Myocyte (in vitro differentiated cells): ENCODE measurements around the gene PLAC1. TPM values are rescaled to one million over a fixed set of nuclear protein-coding genes. Genes with fewer than 3 reads are reported as not detected.

ENCODE experiments used
- DNase-seq: peaks from one replicate; pipeline ENCODE4 v3.0.0-alpha.2; 2012; ENCODE audit warnings: low read depth
- polyA plus RNA-seq: library from polyadenylated mRNA; unstranded; fragments of >200 nt; gene quantifications from one replicate; pipeline ENCODE4 v1.2.1, GENCODE V29; 2012; ENCODE audit warnings: missing spikeins
- total RNA-seq: library from RNA; depleted of rRNA; stranded (reverse); fragments of >200 nt; gene quantifications from 2 replicates; pipeline ENCODE4 v1.2.3, GENCODE V29; 2014

PLAC1 gene, protein sequence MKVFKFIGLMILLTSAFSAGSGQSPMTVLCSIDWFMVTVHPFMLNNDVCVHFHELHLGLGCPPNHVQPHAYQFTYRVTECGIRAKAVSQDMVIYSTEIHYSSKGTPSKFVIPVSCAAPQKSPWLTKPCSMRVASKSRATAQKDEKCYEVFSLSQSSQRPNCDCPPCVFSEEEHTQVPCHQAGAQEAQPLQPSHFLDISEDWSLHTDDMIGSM
- total RNA-seq: 0.31 and 0.48 TPM in 2 replicates
- polyA plus RNA-seq: 0.33 TPM

DNA sequence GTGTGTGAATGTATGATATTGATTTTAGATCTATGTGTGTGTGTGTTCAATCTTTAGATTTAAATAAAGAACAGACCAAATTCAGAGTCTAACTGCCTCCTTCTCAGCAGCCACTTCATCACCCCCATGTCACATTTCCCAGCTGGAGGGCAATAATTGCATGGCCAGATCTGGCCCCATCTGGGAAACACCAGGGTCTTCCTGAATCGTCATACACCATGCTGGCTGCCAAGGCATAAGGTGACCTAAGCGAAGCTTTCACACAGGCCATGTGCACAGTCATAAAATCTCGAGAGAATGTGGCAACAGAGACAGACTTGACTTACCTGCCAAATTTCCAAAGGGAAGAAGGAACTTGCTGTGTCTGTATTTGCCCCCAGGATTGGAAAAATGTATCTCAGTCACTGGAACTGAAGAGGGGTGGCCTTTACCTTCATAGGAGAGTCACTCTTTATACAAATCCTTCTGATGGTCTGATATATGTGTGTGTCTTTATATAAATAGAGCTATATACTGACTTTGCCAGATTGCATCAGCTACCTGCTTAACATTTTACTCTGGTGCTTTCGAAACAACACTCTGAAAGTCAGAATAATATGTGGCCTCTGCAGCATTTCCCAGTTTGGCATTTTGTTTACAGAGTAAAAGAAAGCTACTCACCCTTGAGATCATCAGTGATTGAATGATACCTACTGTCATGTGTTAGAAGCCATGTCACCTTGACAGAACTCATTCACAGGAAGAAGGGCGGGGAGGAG is at the start of gene PLAC1:
Gene PLAC1 (minus strand): TSS at position 470 of the 758 bp plus-strand sequence. CDS start 91,789 bp downstream, outside the sequence.
- no peak for DNase-seq

DNA sequence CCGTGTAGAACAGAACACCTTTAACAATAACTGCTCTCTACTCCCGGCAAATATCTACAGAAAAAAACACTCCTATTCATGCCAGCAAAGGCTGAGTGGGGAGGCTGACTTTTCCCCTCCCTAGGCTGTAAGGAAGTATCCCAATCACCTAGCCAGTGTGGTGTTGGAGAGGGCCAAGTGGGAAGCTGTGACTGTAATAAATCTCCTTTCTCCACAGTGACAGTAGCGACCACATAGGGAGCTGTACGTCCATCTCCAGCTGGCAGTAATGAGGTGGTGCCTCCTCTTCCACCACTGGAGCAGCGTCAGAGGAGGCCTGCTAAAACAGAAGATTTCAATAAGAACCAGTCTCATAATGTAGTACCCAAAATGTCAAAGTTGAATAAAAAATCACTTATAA is 47.9 kb upstream of the PLAC1 start:
- DNase-seq: no peak

DNA sequence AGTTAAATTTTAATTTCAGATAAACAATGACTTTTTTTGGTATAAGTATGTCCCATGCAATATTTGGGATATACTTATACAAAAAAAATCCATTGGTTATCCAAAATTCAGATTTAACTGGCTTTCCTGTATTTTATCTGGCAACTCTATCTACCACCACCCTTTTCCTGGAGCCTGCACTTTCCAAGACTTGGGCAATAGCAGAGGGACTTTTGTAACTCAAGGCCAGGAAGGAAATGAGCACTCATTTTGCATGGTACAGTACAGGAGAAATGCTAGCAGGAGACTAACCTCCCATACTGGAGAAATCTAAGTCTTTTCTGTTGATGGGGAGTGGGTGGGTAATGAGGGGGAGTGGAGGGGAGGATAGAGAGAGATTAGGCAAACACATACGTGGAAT is 37.7 kb upstream of the PLAC1 start:
- no peak for DNase-seq

DNA sequence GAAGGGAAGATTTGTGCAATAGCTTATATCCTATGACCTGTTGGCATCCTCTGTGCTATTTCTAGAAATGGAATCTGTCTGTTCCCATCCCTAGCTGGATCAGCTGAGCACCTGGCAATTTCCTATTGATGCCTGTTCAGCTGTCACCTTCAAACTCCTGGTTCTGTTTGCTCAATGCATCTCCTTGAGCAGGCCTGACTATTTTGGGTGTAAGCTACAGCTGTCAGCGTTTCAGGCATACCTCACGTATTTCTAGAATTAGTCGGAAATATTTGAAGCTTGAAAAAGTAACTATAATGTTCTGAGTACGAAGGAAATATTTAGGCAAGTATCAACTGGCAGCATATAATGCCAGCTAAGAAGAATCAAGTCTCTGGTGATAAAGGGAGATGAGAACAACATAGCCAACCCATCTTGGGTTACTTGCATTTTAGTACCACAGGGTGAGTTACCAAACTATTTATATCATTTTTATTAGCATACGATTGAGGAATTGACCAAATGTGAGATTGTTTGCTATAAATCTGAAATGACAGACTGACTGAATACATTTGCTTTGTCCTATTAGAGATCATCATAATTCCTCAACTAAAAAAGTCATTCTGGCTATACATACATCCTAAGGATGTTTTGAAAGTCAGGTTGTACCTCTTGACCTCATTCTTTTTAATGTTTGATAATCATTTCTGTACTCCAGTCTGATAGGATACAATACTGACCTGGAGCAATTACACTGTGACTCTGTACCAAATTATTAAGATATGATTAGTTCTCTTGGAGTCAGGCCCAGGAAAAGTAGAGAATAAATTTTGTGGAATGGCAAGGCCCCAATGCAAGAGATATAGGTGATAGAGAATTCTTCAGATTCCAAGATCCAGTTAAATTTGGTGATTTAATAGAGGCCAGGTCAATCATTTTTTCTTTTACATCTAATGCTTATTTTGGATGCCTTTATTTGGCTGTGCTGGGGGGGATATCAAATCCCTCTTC is 36.4 kb upstream of the PLAC1 start:
- DNase-seq: peak; percentile 87

DNA sequence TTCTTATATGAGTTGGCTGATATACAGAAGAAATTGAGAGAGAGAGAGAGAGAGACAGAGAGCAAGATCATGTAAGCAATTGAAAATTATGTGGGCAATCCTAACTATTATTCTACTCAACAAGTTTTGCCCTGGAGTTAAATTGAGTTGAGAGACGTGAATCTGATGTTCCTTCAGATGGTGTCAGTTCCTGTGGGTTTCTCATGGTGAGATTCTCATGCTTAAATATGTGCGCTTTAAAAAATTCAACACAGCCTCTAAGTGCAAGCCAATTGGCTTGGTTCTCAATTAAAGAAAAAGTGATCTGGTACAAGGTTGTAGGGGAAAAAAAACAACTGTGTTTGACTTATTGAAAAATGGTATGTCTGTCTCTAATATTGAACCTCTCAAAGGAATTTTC is 35.4 kb upstream of the PLAC1 start:
- DNase-seq: no peak

DNA sequence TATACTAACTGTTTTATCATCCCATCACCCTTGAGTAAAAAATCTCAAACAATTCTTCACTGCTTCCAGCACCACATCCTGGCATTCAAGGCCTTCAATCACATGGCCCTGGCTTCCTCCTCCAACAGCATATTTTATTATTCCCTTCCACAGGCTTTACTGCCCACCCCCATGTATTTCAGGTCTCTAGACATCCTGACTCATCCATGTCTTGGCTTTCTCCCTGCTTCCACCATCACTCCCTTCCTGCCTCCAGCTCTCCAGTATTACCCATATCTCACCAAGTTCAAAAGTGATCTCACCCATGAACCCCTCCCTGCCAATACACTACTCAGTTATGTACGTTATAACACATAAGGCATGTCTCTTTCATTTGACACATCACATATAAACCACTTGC is 34.7 kb upstream of the PLAC1 start:
- DNase-seq: no peak

DNA sequence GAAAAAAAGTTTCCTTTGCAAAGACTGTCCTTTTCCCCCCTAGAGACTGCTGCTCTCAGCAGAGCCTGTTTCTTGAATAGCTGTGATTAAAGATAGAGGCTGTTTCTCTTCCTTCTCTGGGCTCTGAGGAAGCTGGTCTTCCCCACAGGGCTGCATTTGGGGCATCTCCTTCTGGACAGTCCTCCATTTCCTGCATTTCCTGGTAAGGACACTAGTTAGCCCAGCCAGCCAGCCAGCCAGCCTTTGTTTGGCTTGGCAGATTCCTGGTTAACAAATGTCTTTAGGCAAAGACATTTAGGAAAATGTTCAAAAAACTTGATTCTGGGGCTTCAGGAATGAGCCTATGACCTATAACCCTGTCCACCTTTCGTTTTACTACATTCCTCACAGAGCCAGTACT is 34.0 kb upstream of the PLAC1 start:
- no peak for DNase-seq

DNA sequence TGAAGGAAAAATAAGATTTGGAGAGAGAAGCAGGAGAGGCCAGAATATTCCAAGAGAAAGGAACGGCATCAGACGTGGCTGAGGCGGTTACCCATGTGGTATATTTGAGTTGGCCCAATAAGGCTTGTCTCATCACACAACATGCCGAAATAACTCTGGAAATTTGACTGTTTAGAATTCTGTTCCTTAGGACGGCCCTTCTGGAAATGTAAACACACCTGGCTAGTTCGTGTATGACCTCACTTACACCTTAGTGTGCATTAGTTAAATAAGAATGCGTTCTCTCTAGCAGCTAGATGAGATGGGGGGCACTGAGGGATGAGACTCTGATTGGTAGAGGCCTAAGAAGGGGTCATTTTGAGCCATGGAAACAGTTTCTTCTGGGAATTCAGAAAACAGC is 33.2 kb upstream of the PLAC1 start:
- DNase-seq: no peak

DNA sequence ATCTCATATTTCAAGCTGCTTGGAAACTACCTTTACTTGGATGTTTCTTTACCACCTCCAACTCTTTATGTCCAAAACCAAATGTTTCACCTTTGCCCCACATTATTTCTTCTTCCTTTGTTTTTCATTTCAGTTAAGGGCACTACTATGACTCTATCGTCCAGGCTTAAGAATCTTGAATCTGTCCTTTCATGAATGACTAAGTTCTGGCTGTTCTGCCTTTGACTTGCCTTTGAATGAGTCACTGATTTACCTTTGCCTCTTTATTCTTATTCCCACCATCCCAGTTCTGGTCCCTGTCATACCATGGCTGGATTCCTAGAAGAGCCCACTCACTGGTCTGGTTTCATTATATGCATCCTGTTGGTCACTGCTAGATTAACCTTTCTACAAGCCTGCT is 30.6 kb upstream of the PLAC1 start:
- DNase-seq: no peak

DNA sequence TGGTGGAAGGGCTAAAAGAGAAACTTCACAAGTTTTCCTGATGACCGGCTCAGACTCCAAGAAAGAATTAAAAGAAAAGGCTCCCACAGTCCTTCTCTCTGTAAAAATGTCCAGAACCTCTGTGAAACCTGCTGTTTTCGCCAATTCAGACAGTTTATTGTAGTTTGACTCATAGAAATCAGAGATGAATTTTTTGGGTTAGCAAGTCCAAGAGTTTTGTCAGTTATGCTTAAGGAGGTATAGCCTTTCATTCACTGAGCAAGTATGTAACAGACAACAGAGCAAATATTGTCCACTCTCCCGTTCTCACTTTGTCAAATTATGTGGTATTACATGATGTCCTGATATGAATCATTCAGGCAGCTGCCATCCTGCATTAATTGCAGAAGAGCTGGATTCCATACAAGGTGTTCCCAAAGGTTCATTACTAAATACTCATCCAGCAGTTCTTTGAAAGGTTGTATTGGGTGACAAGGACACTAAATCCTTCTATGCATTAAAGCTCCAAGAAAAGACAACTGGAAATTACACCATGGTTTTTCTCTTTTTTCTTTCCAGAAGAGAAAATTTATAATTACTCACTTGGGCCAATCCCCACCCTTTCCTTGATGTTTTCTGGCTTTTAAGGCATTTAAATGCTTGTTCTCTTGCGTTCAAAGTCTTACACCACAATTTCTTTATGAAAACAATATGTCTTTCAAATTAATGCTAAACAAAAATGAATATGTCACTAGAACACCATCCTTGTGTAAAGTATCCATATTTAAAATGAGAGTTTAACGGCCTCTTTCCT is 30.0 kb upstream of the PLAC1 start:
- no peak for DNase-seq

DNA sequence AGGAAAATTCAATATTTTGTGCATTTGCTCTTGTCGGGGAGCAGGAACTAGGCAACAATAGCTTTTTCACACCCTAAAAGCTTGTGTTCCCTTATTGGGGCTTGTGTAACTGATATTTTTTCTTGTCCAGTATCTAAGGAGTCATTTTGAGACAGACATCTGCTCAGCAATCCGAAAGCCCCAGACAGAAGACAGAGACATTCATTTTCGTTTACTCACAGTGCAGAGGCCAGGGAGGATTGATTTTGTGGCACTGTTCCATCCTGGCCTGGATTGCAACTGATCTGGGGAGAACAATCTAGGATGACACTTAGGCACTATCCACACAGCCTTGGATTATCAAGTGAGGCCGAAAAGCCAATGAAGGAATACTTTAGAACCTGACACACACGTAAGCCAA is 27.4 kb upstream of the PLAC1 start:
- DNase-seq: peak; percentile 83

DNA sequence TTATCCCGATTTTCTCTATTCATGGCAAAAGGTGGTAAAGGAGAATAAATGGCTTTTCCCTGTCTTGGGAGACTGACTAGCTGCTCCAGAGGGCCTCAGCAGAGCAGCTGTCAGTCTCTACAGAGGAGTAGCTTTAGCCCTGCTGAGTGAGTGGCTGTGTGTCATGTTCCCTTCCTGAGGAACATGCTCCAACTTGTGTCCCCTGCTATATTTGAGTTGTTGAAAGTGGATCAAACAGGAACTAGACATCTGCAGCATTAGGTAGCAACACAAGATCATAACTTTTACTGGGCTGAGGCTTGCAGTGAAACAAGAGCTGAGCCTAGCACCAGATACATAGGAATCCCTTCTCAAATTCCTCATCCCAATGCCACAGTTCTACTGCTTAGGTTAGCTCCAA is 26.7 kb upstream of the PLAC1 start:
- DNase-seq: peak; percentile 79

DNA sequence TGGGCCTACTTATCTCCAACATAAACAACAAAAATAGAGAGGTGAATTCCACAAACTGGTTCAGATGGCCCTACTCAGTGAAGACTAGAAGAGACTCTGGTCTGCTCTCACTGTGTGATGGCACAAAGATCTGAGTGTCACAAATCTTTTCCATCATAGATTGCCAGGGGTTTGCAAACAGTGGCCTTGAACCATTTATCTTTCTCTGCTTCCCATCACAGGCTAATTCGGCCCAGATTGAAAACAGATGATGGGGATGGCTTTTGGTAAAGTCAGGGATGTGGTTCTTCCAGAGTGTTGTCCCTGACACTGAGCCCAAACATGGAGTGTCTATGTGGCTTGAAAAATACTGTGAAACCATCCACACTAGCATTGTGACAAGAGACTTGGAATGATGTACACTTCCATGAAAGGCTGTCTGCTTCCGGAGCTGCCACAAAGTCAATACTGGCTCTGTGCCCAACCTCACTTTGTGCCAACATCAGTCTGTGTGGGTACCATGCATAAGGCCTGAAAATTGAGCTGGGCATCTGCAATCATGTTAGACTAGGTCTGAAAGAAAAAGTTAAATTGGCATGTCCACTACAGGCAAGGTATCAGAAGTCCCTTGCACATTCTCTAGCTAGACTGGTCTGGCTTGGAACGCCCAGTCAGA is 25.2 kb upstream of the PLAC1 start:
- no peak for DNase-seq

DNA sequence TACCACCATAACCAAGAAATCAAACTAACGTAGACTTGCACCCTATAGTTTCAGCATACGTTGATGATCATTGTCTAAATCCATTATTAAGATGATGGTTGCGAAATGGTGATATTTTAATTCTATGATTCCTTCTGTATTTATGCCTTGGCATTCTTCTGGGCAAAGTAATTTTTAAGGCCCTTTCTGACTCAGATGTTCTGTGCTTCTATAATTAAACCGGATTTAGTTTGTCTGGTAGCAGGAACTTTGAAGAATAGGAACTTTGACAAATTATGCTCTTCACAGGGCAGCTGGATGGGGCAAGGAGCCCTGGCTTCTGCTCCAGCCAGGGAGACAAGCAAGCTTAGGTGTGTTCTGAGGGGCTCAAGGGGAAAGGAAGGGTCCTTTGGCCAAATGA is 23.8 kb upstream of the PLAC1 start:
- no peak for DNase-seq

DNA sequence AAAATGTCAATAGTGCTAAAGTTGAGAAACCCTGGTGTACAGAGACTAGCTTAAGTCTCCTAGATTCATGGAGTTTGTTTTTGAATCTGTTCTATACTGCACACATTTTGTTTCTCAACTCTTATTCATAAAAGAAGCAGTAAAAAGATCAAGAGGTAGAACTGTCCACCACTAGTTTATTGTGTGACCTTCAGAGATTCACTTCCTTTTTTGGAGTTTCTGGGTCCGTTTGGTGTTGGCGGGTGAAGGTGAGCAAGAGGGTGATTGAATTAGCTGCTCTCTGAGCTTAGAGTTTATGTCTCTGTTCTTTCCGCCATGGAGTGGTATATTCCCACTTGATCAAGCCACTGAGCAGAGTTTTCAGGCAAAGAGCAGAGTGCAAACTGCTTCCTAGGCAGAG is 21.4 kb upstream of the PLAC1 start:
- no peak for DNase-seq

DNA sequence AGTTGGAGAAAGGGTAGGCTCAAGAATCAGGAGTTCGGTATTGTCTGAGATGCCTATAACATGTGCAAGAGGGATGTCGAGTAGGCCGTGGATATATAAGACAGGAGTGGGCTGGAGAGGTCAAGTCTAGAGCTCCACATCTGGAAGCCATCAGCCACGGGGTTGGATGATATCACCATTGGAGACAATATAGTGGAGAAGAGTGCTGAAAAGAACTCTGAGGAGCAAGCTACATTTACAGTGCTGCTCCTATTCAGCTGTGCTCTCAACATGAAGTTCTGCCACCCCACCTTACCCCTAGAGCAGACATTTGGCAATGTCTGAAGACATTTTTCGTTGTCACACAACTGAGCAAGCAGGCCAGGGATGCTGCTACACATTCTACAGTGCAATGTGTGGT is 20.9 kb upstream of the PLAC1 start:
- DNase-seq: no peak

DNA sequence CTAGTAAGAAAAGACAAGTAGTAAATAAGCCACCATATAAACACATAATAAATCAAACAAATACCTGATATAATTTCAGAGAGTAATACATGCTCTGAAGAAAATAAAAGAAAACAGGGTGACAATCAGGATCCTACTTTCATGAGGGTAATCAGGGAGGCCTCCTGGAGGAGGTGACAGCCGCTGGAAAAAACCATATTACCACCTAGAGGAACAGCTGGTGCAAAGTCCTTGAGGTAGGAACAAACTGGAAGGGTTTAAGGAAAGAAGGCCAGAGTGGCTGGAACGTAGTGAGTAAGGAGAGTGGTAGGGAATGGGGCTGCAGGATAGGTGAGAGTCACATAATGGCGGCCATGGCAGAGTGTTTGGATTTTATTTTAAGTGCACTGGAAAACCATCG is 19.1 kb upstream of the PLAC1 start:
- DNase-seq: no peak

DNA sequence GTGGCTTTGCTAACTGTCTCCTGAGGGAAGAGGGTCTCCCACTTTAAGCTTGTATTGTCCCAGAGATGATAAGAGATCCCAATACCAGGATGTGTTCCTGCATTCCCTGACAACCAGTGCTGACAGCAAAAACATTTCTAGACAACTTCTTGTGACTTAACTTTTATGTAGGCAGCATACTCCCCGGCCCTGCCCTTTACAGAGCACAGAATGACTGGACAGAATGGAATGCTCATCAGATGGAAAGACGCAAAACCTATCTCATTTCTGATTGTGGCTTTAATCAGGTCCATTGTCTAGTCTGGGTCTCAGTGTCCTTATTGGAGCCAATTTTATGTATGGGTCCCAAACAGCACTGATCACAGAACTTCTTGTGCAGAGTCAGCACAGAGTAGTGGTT is 18.2 kb upstream of the PLAC1 start:
- DNase-seq: no peak

DNA sequence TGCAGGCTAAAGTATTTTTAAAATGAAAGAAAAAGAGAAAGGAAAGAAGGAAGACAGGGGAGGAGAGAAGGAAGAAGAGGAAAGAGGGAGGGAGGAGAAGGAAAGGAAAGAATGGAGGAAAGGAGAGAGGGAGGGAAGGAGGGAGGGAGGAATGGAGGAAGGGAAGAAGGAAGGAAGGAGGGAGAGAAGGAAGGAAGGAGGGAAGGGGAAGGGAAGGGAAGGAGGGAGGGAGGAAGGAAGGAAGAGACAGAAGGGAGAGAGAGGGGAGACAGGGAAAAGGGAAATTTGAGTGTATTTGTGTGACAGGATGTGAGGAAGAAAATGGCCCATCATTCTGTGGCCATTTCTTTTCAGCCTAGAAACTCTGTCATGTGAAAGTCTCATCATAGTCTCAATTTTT is 14.9 kb upstream of the PLAC1 start:
- no peak for DNase-seq

DNA sequence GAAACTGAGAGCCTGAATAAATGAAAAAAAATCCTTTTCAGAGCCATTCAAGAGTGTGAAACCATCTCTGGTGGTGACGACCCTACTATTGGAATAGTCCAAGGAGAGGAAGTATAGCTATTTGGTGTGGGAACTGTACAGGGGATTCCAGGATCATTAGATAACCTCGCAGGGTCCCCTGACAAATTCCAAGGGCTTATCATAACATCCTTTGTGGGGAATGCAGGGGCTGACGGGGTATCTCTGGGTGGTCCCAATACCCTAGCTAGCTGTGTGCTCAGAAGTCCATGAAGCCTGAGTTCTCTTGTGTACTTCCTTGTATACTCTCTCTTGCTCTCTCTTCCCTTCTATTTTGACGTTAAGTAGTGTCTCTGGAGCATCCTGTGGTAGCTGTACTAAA is 13.8 kb upstream of the PLAC1 start:
- DNase-seq: no peak

DNA sequence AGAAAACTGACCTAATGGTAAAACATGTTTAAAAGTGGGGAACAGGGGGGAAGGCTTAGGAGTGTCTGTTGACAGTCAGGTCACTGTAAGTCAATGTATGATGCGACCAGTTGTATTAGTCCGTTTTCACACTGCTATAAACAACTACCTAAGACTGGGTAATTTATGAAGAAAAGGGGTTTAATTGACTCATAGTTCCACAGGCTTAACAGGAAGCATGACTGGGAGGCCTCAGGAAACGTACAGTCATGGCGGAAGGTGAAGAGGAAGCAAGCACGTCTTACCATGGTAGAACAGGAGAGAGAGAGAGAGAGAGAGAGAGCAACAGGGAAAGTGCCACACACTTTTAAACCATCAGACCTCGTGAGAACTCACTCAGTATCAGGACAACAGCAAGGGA is 13.0 kb upstream of the PLAC1 start:
- DNase-seq: no peak
